Measurements from ENCODE around the gene PPFIA1. TPM values are rescaled to one million over a fixed set of nuclear protein-coding genes. Genes with fewer than 3 reads are reported as not detected.

Gene PPFIA1
- total and polyA plus RNA-seq, 2 of the 13 experiments (the other 11 are each of a cell fraction or from before 2014, with no cell fraction given) = 29.9 to 45.2 TPM

GRCh38 chr11:70429724-70430521 is 159.4 kb downstream of the PPFIA1 start:
- H3K4me3 ChIP-seq (replicated peaks in 1 of 3; ENCODE audit: insufficient read depth in 1 of 3, low read depth in 2 of 3, low read length in 3 of 3) = no peak overlapping the region
- peaks cover 60 to 84% of the 10 kb centered on the region in 2 experiments; a peak in 4 of 5 replicates for H3K36me3 ChIP-seq (replicated peaks in 1 of 2; ENCODE audit: control insufficient read depth in 1 of 2, insufficient read depth in 2 of 2, low read length in 2 of 2)
- H4K20me1 ChIP-seq (ENCODE audit: insufficient read depth, low read length) = no peaks in the 10 kb centered on the region
- H3K79me2 ChIP-seq (ENCODE audit: insufficient read depth, low read length) = no peaks in the 10 kb centered on the region
- H3K27me3 ChIP-seq (ENCODE audit: control insufficient read depth in 1 of 2, insufficient read depth in 2 of 2, low read length in 2 of 2) = no peaks in the 10 kb centered on the region; a peak in 1 of 5 replicates
- peak; percentile 6 for TF ChIP-seq AGO2 (optimal IDR thresholded peaks at IDR 0.05; ENCODE audit: low read depth, low read length)
- TF ChIP-seq GPN1 (CRISPR knock-in tag; IDR thresholded peaks at IDR 0.05; ENCODE audit: borderline replicate concordance) = no peak
- no peak for TF ChIP-seq SRSF1 (optimal IDR thresholded peaks at IDR 0.05; ENCODE audit: low read depth, low read length)
- H2AFZ ChIP-seq (ENCODE audit: low read length) = no peak overlapping the region
- WGBS (ENCODE audit: low lambda C conversion rate) = 97% methylated on average over 8 of the region's 11 CpGs
- POLR2A ChIA-PET = no interaction called here
- ATAC-seq (no peak), FAIRE-seq (no peak), DNase-seq (ENCODE audit: low spot score) (no peak)
- no peaks in the 10 kb centered on the region for H3K9me3 ChIP-seq (ENCODE audit: low read length)
- in situ Hi-C loops (cut with HindIII; ENCODE audit: extremely low pct_ligation_motif_present, low pct_unique_long_range_greater_than_20kb) (no loop called here), intact Hi-C loops (cut with micrococcal nuclease; ENCODE audit: unreplicated experiment) (no loop called here)
- no peaks in the 10 kb centered on the region for H3K4me1 ChIP-seq (ENCODE audit: insufficient read depth, low read length)
- H3K27ac ChIP-seq (ENCODE audit: extremely low read length, insufficient read depth, low read length) = no peak overlapping the region
- no peak overlapping the region for H3K9ac ChIP-seq (ENCODE audit: insufficient read depth, low read depth, low read length)
- CTCF ChIA-PET (ENCODE audit: low intra/inter-chr PET ratio, low total read pairs) = no interaction called here
- no peak overlapping the region for H3K4me2 ChIP-seq (ENCODE audit: low read depth, low read length)
- no TSS peak for BruUV-seq (replicated peaks)

GRCh38 chr11:70430671-70431574 is 160.4 kb downstream of the PPFIA1 start:
- no TSS peak for BruUV-seq (replicated peaks)
- H2AFZ ChIP-seq (ENCODE audit: low read length) = no peak overlapping the region
- in situ Hi-C loops (cut with HindIII; ENCODE audit: extremely low pct_ligation_motif_present, low pct_unique_long_range_greater_than_20kb) = no loop called here
- no peaks in the 10 kb centered on the region for H3K9me3 ChIP-seq (ENCODE audit: low read length)
- FAIRE-seq (no peak), ATAC-seq (no peak), DNase-seq (ENCODE audit: low spot score) (no peak)
- H3K4me3 ChIP-seq (replicated peaks in 1 of 3; ENCODE audit: insufficient read depth in 1 of 3, low read depth in 2 of 3, low read length in 3 of 3) = no peak overlapping the region
- no peak overlapping the region for H3K27ac ChIP-seq (ENCODE audit: extremely low read length, insufficient read depth, low read length)
- TF ChIP-seq SMARCE1 (IDR thresholded peaks at IDR 0.05; ENCODE audit: borderline replicate concordance) = no peak
- no peak for TF ChIP-seq YEATS4 (CRISPR knock-in tag; IDR thresholded peaks at IDR 0.05; ENCODE audit: borderline replicate concordance)
- TF ChIP-seq AGO2 (optimal IDR thresholded peaks at IDR 0.05; ENCODE audit: low read depth, low read length) = peak; percentile 47
- H3K27me3 ChIP-seq (ENCODE audit: control insufficient read depth in 1 of 2, insufficient read depth in 2 of 2, low read length in 2 of 2) = no peaks in the 10 kb centered on the region; a peak in 1 of 5 replicates
- 100% methylated on average over 16 of the region's 25 CpGs for WGBS (ENCODE audit: low lambda C conversion rate)
- no peaks in the 10 kb centered on the region for H3K4me1 ChIP-seq (ENCODE audit: insufficient read depth, low read length)
- H3K9ac ChIP-seq (ENCODE audit: insufficient read depth, low read depth, low read length) = no peak overlapping the region
- no peaks in the 10 kb centered on the region for H3K79me2 ChIP-seq (ENCODE audit: insufficient read depth, low read length)
- peaks cover 60 to 84% of the 10 kb centered on the region in 2 experiments; a peak in 4 of 5 replicates for H3K36me3 ChIP-seq (replicated peaks in 1 of 2; ENCODE audit: control insufficient read depth in 1 of 2, insufficient read depth in 2 of 2, low read length in 2 of 2)
- no peak overlapping the region for H3K4me2 ChIP-seq (ENCODE audit: low read depth, low read length)
- CTCF ChIA-PET (ENCODE audit: low intra/inter-chr PET ratio, low total read pairs) = no interaction called here
- POLR2A ChIA-PET = no interaction called here
- H4K20me1 ChIP-seq (ENCODE audit: insufficient read depth, low read length) = no peaks in the 10 kb centered on the region
- intact Hi-C loops (cut with micrococcal nuclease; ENCODE audit: unreplicated experiment) = no loop called here

Measured in HepG2 (cell line).